Measurements from ENCODE around the gene ARPC3. TPM values are rescaled to one million over a fixed set of nuclear protein-coding genes. Genes with fewer than 3 reads are reported as not detected.
A peak's percentile ranks its signal among the peaks of the same experiment; 100 is the strongest.
"Not testable (repeated sequence)": the region's sequence is repeated elsewhere in the genome, so short reads cannot be mapped to it uniquely, and the experiment has no call there.

Gene ARPC3
- polyA plus RNA-seq, 4 donors: 324 to 507 (median 390) TPM

DNA sequence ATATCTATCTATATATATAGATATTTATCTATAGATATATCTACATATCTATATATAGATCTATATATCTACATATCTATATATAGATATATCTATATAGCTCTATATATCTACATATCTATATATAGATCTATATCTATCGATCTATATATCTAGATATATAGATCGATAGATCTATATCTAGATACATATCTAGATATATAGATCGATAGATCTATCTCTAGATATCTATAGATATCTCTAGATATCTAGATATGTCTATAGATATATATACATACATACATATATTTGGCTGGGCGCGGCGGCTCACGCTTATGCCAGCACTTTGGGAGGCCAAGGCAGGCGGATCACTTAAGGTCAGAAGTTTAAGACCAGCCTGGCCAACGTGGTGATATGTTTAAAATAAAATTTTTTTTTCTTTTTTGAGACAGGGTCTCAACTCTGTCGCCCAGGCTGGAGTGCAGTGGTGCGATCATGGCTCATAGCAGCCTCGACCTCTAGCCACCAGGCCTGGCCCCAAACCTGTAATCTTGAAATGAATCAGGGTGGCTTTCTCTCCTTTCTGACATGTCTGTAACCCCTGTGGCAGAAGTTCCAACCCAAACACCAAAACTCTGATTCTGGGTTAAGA lies 18.1 kb downstream of the ARPC3 start:
- peak; percentile 77 for FAIRE-seq
- no peaks in the 10 kb centered on the region for H3K27me3 ChIP-seq (ENCODE audit: control insufficient read depth in 3 of 3, insufficient read depth in 3 of 3, low read length in 3 of 3)

DNA sequence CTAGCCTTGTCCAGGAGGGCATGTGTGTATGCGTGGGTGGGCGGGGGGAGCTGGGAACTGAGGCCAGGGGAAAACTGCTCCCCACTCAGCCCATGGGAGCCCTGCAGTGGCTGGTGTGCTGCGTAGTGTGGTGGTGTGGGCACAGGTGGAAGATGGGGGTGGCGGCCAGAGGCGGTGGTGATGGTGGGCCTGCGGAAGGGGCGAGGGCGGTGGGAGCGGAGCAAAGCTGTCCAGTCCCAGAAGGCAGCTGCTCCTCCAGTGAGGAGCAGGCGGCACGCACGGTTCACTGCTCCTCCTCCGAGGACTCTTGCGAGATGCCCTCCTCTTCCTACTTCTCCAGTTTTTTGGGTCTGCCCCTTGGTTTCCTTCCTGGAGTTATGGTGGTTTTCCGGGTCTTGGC lies 20.5 kb downstream of the ARPC3 start:
- not testable (repeated sequence) for DNase-seq; H3K27me3 ChIP-seq (ENCODE audit: control insufficient read depth in 3 of 3, insufficient read depth in 3 of 3, low read length in 3 of 3); H3K4me1 ChIP-seq (ENCODE audit: control insufficient read depth in 3 of 3, insufficient read depth in 2 of 3, low read depth in 1 of 3, low read length in 2 of 3); H3K36me3 ChIP-seq (ENCODE audit: control insufficient read depth in 3 of 3, insufficient read depth in 2 of 3, low read depth in 1 of 3, low read length in 3 of 3); H3K9me3 ChIP-seq (ENCODE audit: control insufficient read depth in 2 of 2, insufficient read depth in 1 of 2, low read depth in 1 of 2, low read length in 1 of 2); FAIRE-seq; H3K27ac ChIP-seq (ENCODE audit: low read depth in 1 of 3, low read length in 2 of 3); H3K4me3 ChIP-seq (ENCODE audit: low read depth in 1 of 3, low read length in 3 of 3)
- WGBS, 3 donors: 90 to 95% (median 93%) methylated on average over 9 to 15 of the region's 15 CpGs

More for the DNA sequence above, 18.1 kb downstream of the ARPC3 start:
- Histone ChIP-seq H3K36me3 (ENCODE audit: control insufficient read depth in 3 of 3, insufficient read depth in 2 of 3, low read depth in 1 of 3, low read length in 3 of 3) (peaks cover 0 to 12% (median 3%) of the 10 kb centered on the region in 3 donors), H3K9me3 (ENCODE audit: control insufficient read depth in 2 of 2, insufficient read depth in 1 of 2, low read depth in 1 of 2, low read length in 1 of 2) (no peaks in the 10 kb centered on the region), H3K4me1 (ENCODE audit: control insufficient read depth in 3 of 3, insufficient read depth in 2 of 3, low read depth in 1 of 3, low read length in 2 of 3) (no peaks in the 10 kb centered on the region), H3K27ac (ENCODE audit: low read depth in 1 of 3, low read length in 2 of 3) (no peak overlapping the region), H3K4me3 (ENCODE audit: low read depth in 1 of 3, low read length in 3 of 3) (peak overlapping the region in 1 of 3 donors; percentile 55)
- peak in 1 of 2 donors; percentile 4 for DNase-seq
- 68 to 79% (median 72%) methylated on average over 12 of the region's 12 CpGs for WGBS, 3 donors

DNA sequence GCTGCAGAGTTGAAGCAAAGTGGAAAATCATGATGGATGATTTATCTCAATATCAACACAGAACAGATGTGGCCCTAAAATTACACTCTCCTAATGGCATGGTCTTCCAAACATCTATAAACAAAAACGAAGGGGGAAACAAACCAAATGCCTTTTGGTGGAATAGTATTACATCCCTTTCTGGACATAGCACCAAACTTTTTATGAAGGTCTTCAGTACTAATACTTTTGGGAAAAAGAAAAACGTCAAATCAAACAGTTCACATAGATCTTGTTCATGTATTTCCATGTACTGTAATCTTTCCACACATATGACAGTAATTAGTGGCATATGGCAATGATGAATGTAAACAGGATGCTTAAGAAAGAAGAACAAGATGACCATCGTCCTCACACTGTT lies 23.7 kb downstream of the ARPC3 start:
- FAIRE-seq (no peak), DNase-seq (no peak)
- 51 to 57% (median 53%) methylated on average over 3 of the region's 3 CpGs for WGBS, 3 donors
- H3K4me1 ChIP-seq (ENCODE audit: control insufficient read depth in 3 of 3, insufficient read depth in 2 of 3, low read depth in 1 of 3, low read length in 2 of 3): no peaks in the 10 kb centered on the region
- no peaks in the 10 kb centered on the region for H3K36me3 ChIP-seq (ENCODE audit: control insufficient read depth in 3 of 3, insufficient read depth in 2 of 3, low read depth in 1 of 3, low read length in 3 of 3)
- no peaks in the 10 kb centered on the region for H3K9me3 ChIP-seq (ENCODE audit: control insufficient read depth in 2 of 2, insufficient read depth in 1 of 2, low read depth in 1 of 2, low read length in 1 of 2)
- no peaks in the 10 kb centered on the region for H3K27me3 ChIP-seq (ENCODE audit: control insufficient read depth in 3 of 3, insufficient read depth in 3 of 3, low read length in 3 of 3)
- H3K27ac ChIP-seq (ENCODE audit: low read depth in 1 of 3, low read length in 2 of 3): no peak overlapping the region
- no peak overlapping the region for H3K4me3 ChIP-seq (ENCODE audit: low read depth in 1 of 3, low read length in 3 of 3)

DNA sequence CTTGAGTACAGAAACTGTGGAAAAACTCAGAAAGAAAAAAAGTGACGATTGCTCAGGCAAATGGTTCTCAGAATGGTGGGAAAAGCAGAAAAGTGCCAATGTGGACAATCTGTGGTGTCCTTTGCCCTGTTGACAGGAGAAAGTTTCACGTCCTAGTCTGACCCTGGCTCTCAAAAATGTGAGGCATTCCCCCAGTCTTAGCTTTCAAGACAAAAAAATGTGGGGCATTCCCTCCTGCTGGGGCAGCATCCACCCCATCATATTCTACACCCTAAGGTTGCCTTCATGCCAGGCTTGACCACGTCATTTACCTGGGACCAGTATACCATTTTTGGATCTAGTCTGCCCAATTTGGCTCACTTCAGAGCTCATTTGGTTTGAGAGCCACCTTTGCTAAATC lies 25.9 kb downstream of the ARPC3 start:
- FAIRE-seq (no peak), DNase-seq (no peak)
- WGBS, 3 donors: 55 to 71% (median 63%) methylated on average over 3 of the region's 3 CpGs
- H3K27me3 ChIP-seq (ENCODE audit: control insufficient read depth in 3 of 3, insufficient read depth in 3 of 3, low read length in 3 of 3): no peaks in the 10 kb centered on the region
- no peaks in the 10 kb centered on the region for H3K4me1 ChIP-seq (ENCODE audit: control insufficient read depth in 3 of 3, insufficient read depth in 2 of 3, low read depth in 1 of 3, low read length in 2 of 3)
- H3K36me3 ChIP-seq (ENCODE audit: control insufficient read depth in 3 of 3, insufficient read depth in 2 of 3, low read depth in 1 of 3, low read length in 3 of 3): no peaks in the 10 kb centered on the region
- no peak overlapping the region for H3K27ac ChIP-seq (ENCODE audit: low read depth in 1 of 3, low read length in 2 of 3)
- no peak overlapping the region for H3K4me3 ChIP-seq (ENCODE audit: low read depth in 1 of 3, low read length in 3 of 3)
- no peaks in the 10 kb centered on the region for H3K9me3 ChIP-seq (ENCODE audit: control insufficient read depth in 2 of 2, insufficient read depth in 1 of 2, low read depth in 1 of 2, low read length in 1 of 2)

DNA sequence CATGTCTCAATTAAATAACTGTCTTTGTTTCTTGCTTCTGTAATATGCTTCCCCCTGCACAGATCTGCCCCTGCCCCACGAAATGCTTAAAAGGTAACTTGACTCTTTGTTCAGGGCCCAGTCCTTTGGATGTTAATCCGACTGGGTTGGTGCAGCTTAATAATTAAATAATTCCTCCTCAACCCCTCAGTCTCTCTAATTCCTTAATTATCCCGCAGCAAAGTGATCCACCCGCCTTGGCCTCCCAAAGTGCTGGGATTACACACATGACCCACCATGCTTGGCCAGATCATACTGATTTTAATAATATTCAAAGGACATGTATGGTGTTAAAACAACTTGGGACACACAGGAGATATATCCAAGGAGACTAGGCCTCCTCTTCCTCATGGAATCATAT lies 28.4 kb downstream of the ARPC3 start:
- FAIRE-seq (no peak), DNase-seq (no peak)
- Histone ChIP-seq H3K4me1 (ENCODE audit: control insufficient read depth in 3 of 3, insufficient read depth in 2 of 3, low read depth in 1 of 3, low read length in 2 of 3) (no peaks in the 10 kb centered on the region), H3K9me3 (ENCODE audit: control insufficient read depth in 2 of 2, insufficient read depth in 1 of 2, low read depth in 1 of 2, low read length in 1 of 2) (no peaks in the 10 kb centered on the region), H3K27ac (ENCODE audit: low read depth in 1 of 3, low read length in 2 of 3) (no peak overlapping the region), H3K27me3 (ENCODE audit: control insufficient read depth in 3 of 3, insufficient read depth in 3 of 3, low read length in 3 of 3) (no peaks in the 10 kb centered on the region), H3K4me3 (ENCODE audit: low read depth in 1 of 3, low read length in 3 of 3) (no peak overlapping the region), H3K36me3 (ENCODE audit: control insufficient read depth in 3 of 3, insufficient read depth in 2 of 3, low read depth in 1 of 3, low read length in 3 of 3) (no peaks in the 10 kb centered on the region)
- WGBS, 3 donors: 67 to 78% (median 75%) methylated on average over 4 of the region's 4 CpGs

DNA sequence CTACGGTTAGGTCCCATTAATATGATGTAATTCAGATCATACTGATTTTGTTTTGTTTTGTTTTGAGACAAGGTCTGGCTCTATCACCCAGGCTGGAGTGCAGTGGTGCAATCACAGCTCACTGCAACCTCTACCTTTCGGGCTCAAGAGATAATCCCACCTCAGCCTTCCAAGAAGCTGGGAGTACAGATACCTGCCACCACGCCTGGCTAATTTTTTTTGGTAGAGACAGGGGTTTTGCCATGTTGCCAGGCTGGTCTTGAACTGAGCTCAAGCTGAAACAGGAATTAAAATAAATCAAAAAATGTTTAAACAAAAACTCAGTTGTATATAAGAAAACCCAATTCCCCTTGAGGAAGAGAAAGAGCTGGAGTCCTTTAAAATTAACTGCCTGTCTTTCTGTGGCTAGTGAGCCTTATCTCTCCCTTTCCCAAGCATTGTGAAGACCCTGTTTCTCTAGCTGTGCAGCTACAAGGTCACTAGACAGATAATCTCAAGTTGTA lies 28.9 kb downstream of the ARPC3 start:
- WGBS, 3 donors: 46 to 60% (median 50%) methylated on average over 3 of the region's 3 CpGs
- Histone ChIP-seq H3K4me1 (ENCODE audit: control insufficient read depth in 3 of 3, insufficient read depth in 2 of 3, low read depth in 1 of 3, low read length in 2 of 3) (no peaks in the 10 kb centered on the region), H3K27ac (ENCODE audit: low read depth in 1 of 3, low read length in 2 of 3) (no peak overlapping the region), H3K4me3 (ENCODE audit: low read depth in 1 of 3, low read length in 3 of 3) (no peak overlapping the region), H3K36me3 (ENCODE audit: control insufficient read depth in 3 of 3, insufficient read depth in 2 of 3, low read depth in 1 of 3, low read length in 3 of 3) (no peaks in the 10 kb centered on the region), H3K9me3 (ENCODE audit: control insufficient read depth in 2 of 2, insufficient read depth in 1 of 2, low read depth in 1 of 2, low read length in 1 of 2) (no peaks in the 10 kb centered on the region), H3K27me3 (ENCODE audit: control insufficient read depth in 3 of 3, insufficient read depth in 3 of 3, low read length in 3 of 3) (no peaks in the 10 kb centered on the region)
- FAIRE-seq (no peak), DNase-seq (no peak)

DNA sequence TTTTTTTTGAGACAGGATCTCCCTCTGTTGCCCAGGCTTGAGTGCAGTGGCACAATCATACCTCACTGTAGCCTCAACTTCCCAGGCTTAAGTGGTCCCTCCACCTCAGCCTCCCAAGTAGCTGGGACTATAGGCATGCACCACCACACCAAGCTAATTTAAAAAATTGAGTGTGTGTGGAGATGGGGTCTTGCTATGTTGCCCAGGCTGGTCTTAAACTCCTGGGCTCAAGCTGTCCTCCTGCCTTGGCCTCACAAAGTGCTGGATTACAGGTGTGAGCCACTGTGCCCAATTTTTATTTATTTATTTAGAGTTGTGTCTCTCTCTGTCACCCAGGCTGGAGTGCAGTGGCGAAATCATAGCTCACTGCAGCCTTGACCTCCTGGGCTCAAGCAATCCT lies 29.5 kb downstream of the ARPC3 start:
- H3K27ac ChIP-seq (ENCODE audit: low read depth in 1 of 3, low read length in 2 of 3); DNase-seq; H3K27me3 ChIP-seq (ENCODE audit: control insufficient read depth in 3 of 3, insufficient read depth in 3 of 3, low read length in 3 of 3); H3K36me3 ChIP-seq (ENCODE audit: control insufficient read depth in 3 of 3, insufficient read depth in 2 of 3, low read depth in 1 of 3, low read length in 3 of 3); H3K9me3 ChIP-seq (ENCODE audit: control insufficient read depth in 2 of 2, insufficient read depth in 1 of 2, low read depth in 1 of 2, low read length in 1 of 2); H3K4me1 ChIP-seq (ENCODE audit: control insufficient read depth in 3 of 3, insufficient read depth in 2 of 3, low read depth in 1 of 3, low read length in 2 of 3); H3K4me3 ChIP-seq (ENCODE audit: low read depth in 1 of 3, low read length in 3 of 3); FAIRE-seq: not testable (repeated sequence)
- WGBS, 3 donors: 88 to 94% (median 92%) methylated on average over 1 of the region's 1 CpG

DNA sequence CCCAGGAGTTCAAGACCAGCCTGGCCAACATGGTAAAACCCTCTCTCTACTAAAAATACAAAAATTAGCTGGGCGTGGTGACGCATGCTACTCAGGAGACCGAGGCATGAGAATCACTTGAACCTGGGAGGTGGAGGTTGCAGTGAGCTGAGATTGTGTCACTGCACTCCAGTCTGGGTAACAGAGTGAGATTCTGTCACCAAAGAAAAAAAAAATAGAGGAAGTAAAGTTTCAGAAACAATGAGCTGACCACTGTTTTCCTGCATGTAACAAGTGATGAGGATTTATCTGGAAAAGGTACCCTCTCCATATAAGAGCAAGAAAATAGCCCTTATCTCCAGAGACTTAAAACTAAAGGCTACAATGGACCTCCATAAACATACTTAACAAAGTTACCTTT lies 33.0 kb downstream of the ARPC3 start:
- not testable (repeated sequence) for H3K27ac ChIP-seq (ENCODE audit: low read depth in 1 of 3, low read length in 2 of 3); H3K4me3 ChIP-seq (ENCODE audit: low read depth in 1 of 3, low read length in 3 of 3); FAIRE-seq; H3K36me3 ChIP-seq (ENCODE audit: control insufficient read depth in 3 of 3, insufficient read depth in 2 of 3, low read depth in 1 of 3, low read length in 3 of 3); H3K9me3 ChIP-seq (ENCODE audit: control insufficient read depth in 2 of 2, insufficient read depth in 1 of 2, low read depth in 1 of 2, low read length in 1 of 2); H3K27me3 ChIP-seq (ENCODE audit: control insufficient read depth in 3 of 3, insufficient read depth in 3 of 3, low read length in 3 of 3); H3K4me1 ChIP-seq (ENCODE audit: control insufficient read depth in 3 of 3, insufficient read depth in 2 of 3, low read depth in 1 of 3, low read length in 2 of 3); DNase-seq
- 78 to 82% (median 79%) methylated on average over 3 of the region's 3 CpGs for WGBS, 3 donors

DNA sequence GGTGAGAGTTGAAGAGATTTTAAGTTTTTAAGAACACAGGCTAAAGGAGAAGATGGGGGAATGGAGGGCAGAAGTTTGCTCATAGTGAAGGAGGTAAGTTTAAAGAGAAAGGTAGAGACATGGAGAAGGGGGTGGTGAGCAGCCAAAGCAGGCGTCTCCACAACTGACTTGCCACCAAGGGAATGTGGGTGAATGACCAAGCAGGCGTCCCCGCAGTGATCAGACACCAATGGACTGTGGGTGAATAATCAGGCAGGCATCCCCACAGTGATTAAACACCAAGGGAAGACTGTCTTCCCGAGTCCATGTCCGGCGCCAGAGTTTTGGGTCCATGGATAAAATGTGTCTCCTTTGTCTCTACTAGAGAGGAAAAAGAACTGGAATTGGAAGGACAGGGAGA lies 40.1 kb downstream of the ARPC3 start:
- not testable (repeated sequence) for FAIRE-seq; H3K4me1 ChIP-seq (ENCODE audit: control insufficient read depth in 3 of 3, insufficient read depth in 2 of 3, low read depth in 1 of 3, low read length in 2 of 3); H3K4me3 ChIP-seq (ENCODE audit: low read depth in 1 of 3, low read length in 3 of 3); H3K9me3 ChIP-seq (ENCODE audit: control insufficient read depth in 2 of 2, insufficient read depth in 1 of 2, low read depth in 1 of 2, low read length in 1 of 2); DNase-seq; H3K36me3 ChIP-seq (ENCODE audit: control insufficient read depth in 3 of 3, insufficient read depth in 2 of 3, low read depth in 1 of 3, low read length in 3 of 3); H3K27ac ChIP-seq (ENCODE audit: low read depth in 1 of 3, low read length in 2 of 3); H3K27me3 ChIP-seq (ENCODE audit: control insufficient read depth in 3 of 3, insufficient read depth in 3 of 3, low read length in 3 of 3)
- WGBS, 3 donors: 88 to 91% (median 89%) methylated on average over 6 of the region's 6 CpGs
